ENCODE results near the gene GARIN5A. TPM values are rescaled to one million over a fixed set of nuclear protein-coding genes. Genes with fewer than 3 reads are reported as not detected.

The GARIN5A gene
- total and polyA plus RNA-seq, 2 experiments from 2014 or later, result 13.3 to 25.0 TPM

GRCh38 chr19:50515168-50515561 is 38.5 kb upstream of the GARIN5A start:
- ATAC-seq, result no peak
- peaks cover 24% of the 10 kb centered on the region for H3K36me3 Mint-ChIP-seq (ENCODE audit: low read depth)
- Histone ChIP-seq H3F3A (replicated peaks; ENCODE audit: low read depth) (no peaks in the 10 kb centered on the region), H3K79me2 (replicated peaks; ENCODE audit: insufficient read depth) (no peaks in the 10 kb centered on the region), H4K20me1 (replicated peaks; ENCODE audit: insufficient read depth) (no peaks in the 10 kb centered on the region), H3K4me3 (no peak overlapping the region), H3K36me3 (ENCODE audit: insufficient read depth) (no peaks in the 10 kb centered on the region), H3K27me3 (ENCODE audit: insufficient read depth) (peaks cover 12% of the 10 kb centered on the region), H2AFZ (no peak overlapping the region), H3K9me2 (ENCODE audit: insufficient read depth) (no peaks in the 10 kb centered on the region), H3K27ac (ENCODE audit: low read depth) (no peak overlapping the region), H3K4me2 (no peak overlapping the region), H3K4me1 (ENCODE audit: insufficient read depth) (peaks cover 9% of the 10 kb centered on the region; the same call in 1 of the 2 replicates)
- H3K27ac Mint-ChIP-seq, result no peak overlapping the region
- DNase-seq (ENCODE audit: low spot score), result no peak
- peaks cover 85% of the 10 kb centered on the region for H3K9me3 Mint-ChIP-seq
- TF ChIP-seq POLR2AphosphoS5 (IDR thresholded peaks at IDR 0.05; ENCODE audit: low read depth) (no peak), JUNB (IDR thresholded peaks at IDR 0.05; ENCODE audit: unreplicated experiment) (no peak), CTCF (conservative IDR thresholded peaks at IDR 0.05; ENCODE audit: low read depth in 2 of 2) (no peak), NANOG (IDR thresholded peaks at IDR 0.05; ENCODE audit: borderline replicate concordance) (no peak), ZNF462 (CRISPR knock-in tag; IDR thresholded peaks at IDR 0.05) (no peak), ZNF114 (CRISPR knock-in tag; IDR thresholded peaks at IDR 0.05) (no peak), ZNF331 (CRISPR knock-in tag; IDR thresholded peaks at IDR 0.05; ENCODE audit: low read depth) (no peak), EZH2phosphoT487 (IDR thresholded peaks at IDR 0.05; ENCODE audit: unreplicated experiment) (no peak), ETS1 (IDR thresholded peaks at IDR 0.05) (no peak), REST (IDR thresholded peaks at IDR 0.05; ENCODE audit: unreplicated experiment) (no peak), EZH2 (IDR thresholded peaks at IDR 0.05; ENCODE audit: low read depth, unreplicated experiment) (no peak), STAT1 (IDR thresholded peaks at IDR 0.05; ENCODE audit: unreplicated experiment) (no peak), CREB1 (CRISPR knock-in tag; IDR thresholded peaks at IDR 0.05; ENCODE audit: low read depth) (no peak)
- no peak overlapping the region for H3K4me3 Mint-ChIP-seq
- no peaks in the 10 kb centered on the region for H3K4me1 Mint-ChIP-seq
- H3K27me3 Mint-ChIP-seq (ENCODE audit: insufficient read depth, low read depth, poor library complexity), result peaks cover 7% of the 10 kb centered on the region
